GM18499 (cell line): ENCODE results near the gene TTC21A.
A peak's percentile ranks its signal among the peaks of the same experiment; 100 is the strongest.
"Not testable (repeated sequence)": the region's sequence is repeated elsewhere in the genome, so short reads cannot be mapped to it uniquely, and the experiment has no call there.

Experiments used
- ATAC-seq: cut with Tn5 transposase; IDR thresholded peaks from one replicate; pipeline ENCODE4 v1.9.1; 2021; ENCODE audit warnings: moderate number of reproducible peaks; ENCODE audit not compliant: insufficient read depth, unreplicated experiment

Gene TTC21A

GRCh38 chr3:39107388-39108199, at the start of gene TTC21A, which contains the start of gene GORASP1:
TTC21A (plus strand) TSS chr3:39107680; CDS start chr3:39107838, 158 bp downstream.
GORASP1 (minus strand) TSS chr3:39107627; CDS start chr3:39107541, 86 bp downstream.
- ATAC-seq: no peak

- not testable (repeated sequence) for ATAC-seq
Observed at GRCh38 chr3:39061228-39061627, 46.3 kb upstream of the TTC21A start.

GRCh38 chr3:39062180-39062579, 45.3 kb upstream of the TTC21A start:
- no peak for ATAC-seq

- ATAC-seq: no peak
Observed at GRCh38 chr3:39063143-39063542, 44.3 kb upstream of the TTC21A start.

GRCh38 chr3:39064646-39065045, 42.8 kb upstream of the TTC21A start:
- ATAC-seq: no peak

- ATAC-seq: peak; percentile 88
Observed at GRCh38 chr3:39065197-39065596, 42.3 kb upstream of the TTC21A start.

- no peak for ATAC-seq
Observed at GRCh38 chr3:39067286-39067685, 40.2 kb upstream of the TTC21A start.

GRCh38 chr3:39068556-39068955, 38.9 kb upstream of the TTC21A start:
- no peak for ATAC-seq

- ATAC-seq: no peak
Observed at GRCh38 chr3:39075910-39076309, 31.6 kb upstream of the TTC21A start.

GRCh38 chr3:39079530-39079929, 27.9 kb upstream of the TTC21A start:
- ATAC-seq: no peak

- no peak for ATAC-seq
Observed at GRCh38 chr3:39080026-39080425, 27.5 kb upstream of the TTC21A start.

- ATAC-seq: no peak
Observed at GRCh38 chr3:39082666-39083313, 24.7 kb upstream of the TTC21A start.

- ATAC-seq: no peak
Observed at GRCh38 chr3:39086144-39086543, 21.3 kb upstream of the TTC21A start.

GRCh38 chr3:39088456-39088855, 19.0 kb upstream of the TTC21A start:
- no peak for ATAC-seq

GRCh38 chr3:39088889-39089288, 18.6 kb upstream of the TTC21A start:
- no peak for ATAC-seq

GRCh38 chr3:39090922-39091321, 16.6 kb upstream of the TTC21A start:
- no peak for ATAC-seq

GRCh38 chr3:39094851-39095677, 12.4 kb upstream of the TTC21A start:
- no peak for ATAC-seq

- ATAC-seq: no peak
Observed at GRCh38 chr3:39095778-39096177, 11.7 kb upstream of the TTC21A start.

- ATAC-seq: no peak
Observed at GRCh38 chr3:39096775-39097174, 10.7 kb upstream of the TTC21A start.

GRCh38 chr3:39097716-39098472, 9.6 kb upstream of the TTC21A start:
- no peak for ATAC-seq
